ENCODE data around the gene CISH.
A peak's percentile ranks its signal among the peaks of the same experiment; 100 is the strongest.

The CISH gene

GRCh38 chr3:50592568-50592967 lies 19.0 kb downstream of the CISH start:
- DNase-seq: no peak

GRCh38 chr3:50591196-50591741 lies 20.3 kb downstream of the CISH start:
- no peak for DNase-seq

- DNase-seq: no peak
Measured at GRCh38 chr3:50588759-50589433, 22.7 kb downstream of the CISH start.

- no peak for DNase-seq
Measured at GRCh38 chr3:50587806-50588758, 23.5 kb downstream of the CISH start.

GRCh38 chr3:50587373-50587772 lies 24.2 kb downstream of the CISH start:
- DNase-seq: no peak

- no peak for DNase-seq
Measured at GRCh38 chr3:50586763-50587070, 24.9 kb downstream of the CISH start.

- DNase-seq: no peak
Measured at GRCh38 chr3:50585919-50586762, 25.4 kb downstream of the CISH start.

- DNase-seq: no peak
Measured at GRCh38 chr3:50584391-50584790, 27.2 kb downstream of the CISH start.

GRCh38 chr3:50583897-50584296 lies 27.7 kb downstream of the CISH start:
- DNase-seq: no peak

- DNase-seq: no peak
Measured at GRCh38 chr3:50582083-50582482, 29.5 kb downstream of the CISH start.

- DNase-seq: no peak
Measured at GRCh38 chr3:50581459-50581842, 30.1 kb downstream of the CISH start.

- DNase-seq: no peak
Measured at GRCh38 chr3:50580683-50581458, 30.7 kb downstream of the CISH start.

GRCh38 chr3:50577348-50577747 lies 34.2 kb downstream of the CISH start:
- DNase-seq: no peak

GRCh38 chr3:50575372-50575771 lies 36.2 kb downstream of the CISH start:
- DNase-seq: no peak

- DNase-seq: no peak
Measured at GRCh38 chr3:50574444-50574831, 37.1 kb downstream of the CISH start.

GRCh38 chr3:50573566-50574443 lies 37.8 kb downstream of the CISH start:
- no peak for DNase-seq

- DNase-seq: no peak
Measured at GRCh38 chr3:50572801-50573371, 38.7 kb downstream of the CISH start.

GRCh38 chr3:50572158-50572557 lies 39.4 kb downstream of the CISH start:
- peak; percentile 34 for DNase-seq

GRCh38 chr3:50571486-50571885 lies 40.1 kb downstream of the CISH start:
- DNase-seq: no peak

GRCh38 chr3:50570508-50571279 lies 40.9 kb downstream of the CISH start:
- no peak for DNase-seq
